ENCODE results near the gene GABBR2.

The GABBR2 gene

DNA sequence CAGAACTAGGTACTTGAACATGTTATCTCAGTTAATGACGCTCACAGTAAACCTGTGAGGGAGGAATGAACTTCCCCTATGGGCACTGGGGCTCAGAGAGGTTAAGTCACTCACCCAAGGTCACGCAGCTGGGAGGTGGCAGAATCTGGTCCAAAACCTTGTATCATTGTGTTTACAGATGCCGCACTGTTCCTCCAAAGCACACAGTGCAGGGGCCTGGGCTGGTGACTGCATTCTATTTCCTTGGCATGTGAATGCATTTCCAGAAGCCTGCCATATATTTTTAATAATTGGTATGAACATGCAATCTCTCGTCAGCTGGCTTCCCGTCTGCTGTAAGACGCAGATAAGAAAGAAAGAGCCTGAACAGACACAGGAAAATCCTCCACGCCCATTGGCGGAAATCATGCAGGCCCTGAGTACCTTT is 376.3 kb downstream of the GABBR2 start:
- TF ChIP-seq, protein P1, sequence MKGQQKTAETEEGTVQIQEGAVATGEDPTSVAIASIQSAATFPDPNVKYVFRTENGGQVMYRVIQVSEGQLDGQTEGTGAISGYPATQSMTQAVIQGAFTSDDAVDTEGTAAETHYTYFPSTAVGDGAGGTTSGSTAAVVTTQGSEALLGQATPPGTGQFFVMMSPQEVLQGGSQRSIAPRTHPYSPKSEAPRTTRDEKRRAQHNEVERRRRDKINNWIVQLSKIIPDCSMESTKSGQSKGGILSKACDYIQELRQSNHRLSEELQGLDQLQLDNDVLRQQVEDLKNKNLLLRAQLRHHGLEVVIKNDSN (IDR thresholded peaks at IDR 0.05), result no peak
- TF ChIP-seq TAF1 (IDR thresholded peaks at IDR 0.05; ENCODE audit: low read depth) (no peak), ZBTB7A (IDR thresholded peaks at IDR 0.05; ENCODE audit: low read depth) (no peak), EP300 (IDR thresholded peaks at IDR 0.05; ENCODE audit: borderline replicate concordance) (no peak), TCF12 (IDR thresholded peaks at IDR 0.05; ENCODE audit: low read depth) (no peak), CREB1 (IDR thresholded peaks at IDR 0.05; ENCODE audit: low read depth) (no peak), CEBPB (IDR thresholded peaks at IDR 0.05) (no peak), NFIC (IDR thresholded peaks at IDR 0.05) (no peak), FOXM1 (IDR thresholded peaks at IDR 0.05; ENCODE audit: borderline replicate concordance, low read depth) (no peak), RAD21 (IDR thresholded peaks at IDR 0.05; ENCODE audit: low read depth) (no peak), YY1 (IDR thresholded peaks at IDR 0.05; ENCODE audit: low read depth) (no peak)
- TF ChIP-seq, protein P2, sequence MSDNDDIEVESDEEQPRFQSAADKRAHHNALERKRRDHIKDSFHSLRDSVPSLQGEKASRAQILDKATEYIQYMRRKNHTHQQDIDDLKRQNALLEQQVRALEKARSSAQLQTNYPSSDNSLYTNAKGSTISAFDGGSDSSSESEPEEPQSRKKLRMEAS (IDR thresholded peaks at IDR 0.05), result no peak
- TF ChIP-seq, protein P3, sequence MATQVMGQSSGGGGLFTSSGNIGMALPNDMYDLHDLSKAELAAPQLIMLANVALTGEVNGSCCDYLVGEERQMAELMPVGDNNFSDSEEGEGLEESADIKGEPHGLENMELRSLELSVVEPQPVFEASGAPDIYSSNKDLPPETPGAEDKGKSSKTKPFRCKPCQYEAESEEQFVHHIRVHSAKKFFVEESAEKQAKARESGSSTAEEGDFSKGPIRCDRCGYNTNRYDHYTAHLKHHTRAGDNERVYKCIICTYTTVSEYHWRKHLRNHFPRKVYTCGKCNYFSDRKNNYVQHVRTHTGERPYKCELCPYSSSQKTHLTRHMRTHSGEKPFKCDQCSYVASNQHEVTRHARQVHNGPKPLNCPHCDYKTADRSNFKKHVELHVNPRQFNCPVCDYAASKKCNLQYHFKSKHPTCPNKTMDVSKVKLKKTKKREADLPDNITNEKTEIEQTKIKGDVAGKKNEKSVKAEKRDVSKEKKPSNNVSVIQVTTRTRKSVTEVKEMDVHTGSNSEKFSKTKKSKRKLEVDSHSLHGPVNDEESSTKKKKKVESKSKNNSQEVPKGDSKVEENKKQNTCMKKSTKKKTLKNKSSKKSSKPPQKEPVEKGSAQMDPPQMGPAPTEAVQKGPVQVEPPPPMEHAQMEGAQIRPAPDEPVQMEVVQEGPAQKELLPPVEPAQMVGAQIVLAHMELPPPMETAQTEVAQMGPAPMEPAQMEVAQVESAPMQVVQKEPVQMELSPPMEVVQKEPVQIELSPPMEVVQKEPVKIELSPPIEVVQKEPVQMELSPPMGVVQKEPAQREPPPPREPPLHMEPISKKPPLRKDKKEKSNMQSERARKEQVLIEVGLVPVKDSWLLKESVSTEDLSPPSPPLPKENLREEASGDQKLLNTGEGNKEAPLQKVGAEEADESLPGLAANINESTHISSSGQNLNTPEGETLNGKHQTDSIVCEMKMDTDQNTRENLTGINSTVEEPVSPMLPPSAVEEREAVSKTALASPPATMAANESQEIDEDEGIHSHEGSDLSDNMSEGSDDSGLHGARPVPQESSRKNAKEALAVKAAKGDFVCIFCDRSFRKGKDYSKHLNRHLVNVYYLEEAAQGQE (IDR thresholded peaks at IDR 0.05; ENCODE audit: low read depth), result no peak

DNA sequence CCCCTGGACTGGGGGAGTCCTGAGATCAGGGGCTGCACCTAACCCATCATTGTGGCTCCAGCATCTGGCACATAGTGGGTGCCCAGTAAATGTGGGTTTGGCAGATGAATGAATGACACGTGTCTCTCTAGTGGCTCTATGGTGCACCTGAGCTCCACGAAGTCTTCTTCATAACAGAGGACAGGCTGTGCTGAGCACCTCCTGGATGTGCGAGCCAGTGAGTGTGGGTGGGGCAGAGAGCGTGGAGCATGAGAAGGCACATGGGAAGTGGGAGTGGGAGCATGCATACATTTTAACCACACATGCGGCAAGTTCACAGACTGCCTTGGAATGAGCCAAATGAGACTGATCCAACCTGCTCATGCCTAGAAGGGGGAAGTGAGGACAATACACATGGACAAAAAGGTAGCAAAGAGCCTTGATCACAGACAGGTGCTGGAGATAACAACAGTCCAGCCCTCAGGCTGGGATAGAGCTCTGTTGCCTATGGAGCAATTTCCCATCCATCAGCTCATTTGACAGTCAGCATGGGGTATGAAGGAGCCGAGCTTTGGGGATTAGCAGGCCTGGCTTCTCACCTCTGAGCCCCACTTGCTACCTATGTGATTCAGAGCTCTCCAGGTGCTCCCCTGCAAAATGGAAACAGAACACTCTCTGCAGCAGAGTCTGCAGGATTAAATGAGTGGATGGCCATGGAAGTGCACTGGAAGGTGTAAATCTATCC is 377.0 kb downstream of the GABBR2 start:
- TF ChIP-seq EP300 (IDR thresholded peaks at IDR 0.05; ENCODE audit: borderline replicate concordance) (no peak), TCF12 (IDR thresholded peaks at IDR 0.05; ENCODE audit: low read depth) (no peak), NFIC (IDR thresholded peaks at IDR 0.05) (no peak), FOXM1 (IDR thresholded peaks at IDR 0.05; ENCODE audit: borderline replicate concordance, low read depth) (no peak), YY1 (IDR thresholded peaks at IDR 0.05; ENCODE audit: low read depth) (no peak)
- TF ChIP-seq, protein P1 (IDR thresholded peaks at IDR 0.05), result no peak

DNA sequence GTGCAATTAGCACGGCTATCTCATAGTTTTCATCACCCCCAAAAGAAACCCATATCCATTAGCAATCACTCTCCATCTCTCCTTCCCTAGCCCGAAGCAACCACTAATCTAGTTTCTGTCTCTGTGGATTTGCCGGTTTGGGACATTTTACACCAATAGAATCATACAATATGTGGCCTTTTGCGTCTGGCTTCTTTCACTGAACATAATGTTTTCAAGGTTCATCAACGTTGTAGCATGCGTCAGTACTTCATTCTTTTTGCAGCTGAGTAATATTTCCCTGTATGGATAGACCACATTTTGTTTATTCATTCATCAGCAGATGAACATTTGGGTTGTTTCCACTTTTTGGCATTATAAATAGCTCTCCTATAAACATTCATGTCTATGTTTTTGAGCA is 377.9 kb downstream of the GABBR2 start:
- TF ChIP-seq TCF12 (IDR thresholded peaks at IDR 0.05; ENCODE audit: low read depth), result no peak
- no peak for TF ChIP-seq CEBPB (IDR thresholded peaks at IDR 0.05)
- TF ChIP-seq, protein P3 (IDR thresholded peaks at IDR 0.05; ENCODE audit: low read depth), result no peak
- no peak for TF ChIP-seq TAF1 (IDR thresholded peaks at IDR 0.05; ENCODE audit: low read depth)
- no peak for TF ChIP-seq CREB1 (IDR thresholded peaks at IDR 0.05; ENCODE audit: low read depth)
- TF ChIP-seq, protein P2 (IDR thresholded peaks at IDR 0.05), result no peak
- no peak for TF ChIP-seq EGR1 (IDR thresholded peaks at IDR 0.05)
- no peak for TF ChIP-seq YY1 (IDR thresholded peaks at IDR 0.05; ENCODE audit: low read depth)
- TF ChIP-seq, protein P1 (IDR thresholded peaks at IDR 0.05), result no peak
- TF ChIP-seq RAD21 (IDR thresholded peaks at IDR 0.05; ENCODE audit: low read depth), result no peak
- TF ChIP-seq FOXM1 (IDR thresholded peaks at IDR 0.05; ENCODE audit: borderline replicate concordance, low read depth), result no peak
- no peak for TF ChIP-seq NFIC (IDR thresholded peaks at IDR 0.05)
- TF ChIP-seq EP300 (IDR thresholded peaks at IDR 0.05; ENCODE audit: borderline replicate concordance), result no peak
- no peak for TF ChIP-seq ZBTB7A (IDR thresholded peaks at IDR 0.05; ENCODE audit: low read depth)
- no peak for TF ChIP-seq TEAD4 (IDR thresholded peaks at IDR 0.05)

DNA sequence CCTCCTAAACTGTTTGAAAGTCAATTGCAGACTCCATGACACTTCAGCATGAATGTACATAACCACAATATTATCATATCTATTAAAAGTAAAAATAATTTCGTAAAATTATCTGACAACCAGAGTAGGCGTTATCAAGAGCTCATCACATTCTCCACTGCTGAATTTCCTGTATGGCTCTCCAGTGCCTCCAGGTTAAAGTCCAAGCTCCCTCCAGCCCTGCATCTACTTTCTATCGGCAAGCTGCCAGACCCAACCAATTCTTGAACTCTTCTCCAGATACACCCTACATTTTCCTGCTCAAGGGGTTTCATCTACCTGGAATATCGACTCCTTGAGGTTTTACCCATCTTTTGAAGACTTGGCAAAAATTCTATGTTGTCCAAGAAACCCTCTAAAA is 378.8 kb downstream of the GABBR2 start:
- TF ChIP-seq EGR1 (IDR thresholded peaks at IDR 0.05) (no peak), TAF1 (IDR thresholded peaks at IDR 0.05; ENCODE audit: low read depth) (no peak), RAD21 (IDR thresholded peaks at IDR 0.05; ENCODE audit: low read depth) (no peak), FOXM1 (IDR thresholded peaks at IDR 0.05; ENCODE audit: borderline replicate concordance, low read depth) (no peak), NFIC (IDR thresholded peaks at IDR 0.05) (no peak), CEBPB (IDR thresholded peaks at IDR 0.05) (no peak), TCF12 (IDR thresholded peaks at IDR 0.05; ENCODE audit: low read depth) (no peak)
- TF ChIP-seq, protein P2 (IDR thresholded peaks at IDR 0.05), result no peak

DNA sequence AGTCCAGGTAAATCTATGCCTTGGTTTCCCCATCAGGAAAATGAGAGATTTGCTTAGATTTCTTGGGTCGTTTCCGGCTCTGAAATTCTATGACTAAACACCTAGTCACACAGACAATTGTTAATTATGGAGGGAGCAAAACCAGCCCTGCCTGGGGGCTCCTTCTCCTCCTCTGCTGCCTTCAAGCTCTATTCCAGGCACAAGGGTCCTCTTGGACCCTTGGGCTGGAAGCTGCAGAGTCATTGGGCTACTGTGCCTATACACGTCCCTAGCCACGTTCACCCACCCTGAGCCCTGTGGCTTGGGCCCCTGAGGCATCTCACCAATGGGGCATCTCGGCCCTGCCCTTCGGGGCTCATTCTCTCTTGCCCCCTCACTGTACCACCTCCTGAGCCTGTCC is 379.5 kb downstream of the GABBR2 start:
- TF ChIP-seq YY1 (IDR thresholded peaks at IDR 0.05; ENCODE audit: low read depth) (no peak), NFIC (IDR thresholded peaks at IDR 0.05) (no peak), EGR1 (IDR thresholded peaks at IDR 0.05) (no peak)
- TF ChIP-seq, protein P3 (IDR thresholded peaks at IDR 0.05; ENCODE audit: low read depth), result no peak
